ENCODE measurements around the gene NFKBIL1.

GRCh38 chr6:31531771-31532643 lies 15.4 kb upstream of the NFKBIL1 start:
- no peak for TF ChIP-seq RAD21 (IDR thresholded peaks at IDR 0.05)
- no peak for TF ChIP-seq GABPA (IDR thresholded peaks at IDR 0.05 in 1 of 2, conservative IDR thresholded peaks at IDR 0.05 in 1 of 2)
- no peak for TF ChIP-seq CTCF (IDR thresholded peaks at IDR 0.05; ENCODE audit: low read depth, low read length, missing input control)
- no peak for TF ChIP-seq TAF1 (conservative IDR thresholded peaks at IDR 0.05)
- no peak for TF ChIP-seq FOXA2 (IDR thresholded peaks at IDR 0.05)
- TF ChIP-seq ZBTB33 (IDR thresholded peaks at IDR 0.05), result no peak
- TF ChIP-seq YY1 (IDR thresholded peaks at IDR 0.05), result no peak
- no peak for TF ChIP-seq ATF3 (IDR thresholded peaks at IDR 0.05)
- no peak for TF ChIP-seq EGR1 (IDR thresholded peaks at IDR 0.05; ENCODE audit: low read depth in 2 of 2)
- TF ChIP-seq REST (IDR thresholded peaks at IDR 0.05), result no peak

Measured in liver (tissue), 3 donors.